CD4-positive, alpha-beta T cell (primary cell): ENCODE measurements around the gene SYT9. TPM values are rescaled to one million over a fixed set of nuclear protein-coding genes. Genes with fewer than 3 reads are reported as not detected.
"Not testable (repeated sequence)": the region's sequence is repeated elsewhere in the genome, so short reads cannot be mapped to it uniquely, and the experiment has no call there.

ENCODE experiments used
- ATAC-seq: fragments of 200-7000 bp; cut with Tn5 transposase; one replicate; pipeline ENCODE4 v1.10.0; 2022; ENCODE audit warnings: mild to moderate bottlenecking; ENCODE audit not compliant: poor library complexity
- CTCF ChIA-PET: fragments of 350-600 bp; sonication (Branson Sonifier 250); formaldehyde crosslinking; loops from one replicate; lab custom pipeline; 2021; ENCODE audit warnings: antibody characterized with exemption, inconsistent platforms; lab: Charles Lee
- POLR2A ChIA-PET: fragments of 350-600 bp; sonication (Branson Sonifier 250); formaldehyde crosslinking; loops from one replicate; lab custom pipeline; 2021; ENCODE audit warnings: antibody characterized with exemption, inconsistent platforms; lab: Charles Lee
- DNase-seq, 14 experiments: peaks; one replicate each; pipeline ENCODE4 v3.0.0-alpha.2; 2013 to 2020; ENCODE audit warnings: mixed read lengths in 2 of 14
- H3K27ac ChIP-seq, 2 donors: one replicate each; pipeline versions ENCODE4 v1.5.1 to v1.7.0; 2013; ENCODE audit warnings: low read length in 2 of 2, low read depth in 1 of 2, mild to moderate bottlenecking in 1 of 2
- H3K27me3 ChIP-seq, 2 experiments: 1 replicate in 1 of 2; 2 replicates in 1 of 2; pipeline versions ENCODE4 v1.6.1 to v1.7.0; 2013; ENCODE audit warnings: low read length in 2 of 2, control low read depth in 1 of 2, mild to moderate bottlenecking in 1 of 2, moderate library complexity in 1 of 2; ENCODE audit not compliant: insufficient read depth in 2 of 2, control insufficient read depth in 1 of 2
- H3K36me3 ChIP-seq: one replicate; pipeline ENCODE4 v1.6.1; 2013; ENCODE audit warnings: low read length, control low read depth; ENCODE audit not compliant: insufficient read depth
- H3K4me1 ChIP-seq: one replicate; pipeline ENCODE4 v1.6.1; 2013; ENCODE audit warnings: low read length, control low read depth; ENCODE audit not compliant: insufficient read depth
- H3K4me3 ChIP-seq: one replicate; pipeline ENCODE4 v1.5.1; 2013; ENCODE audit warnings: mild to moderate bottlenecking, low read length, moderate library complexity
- H3K9me3 ChIP-seq, 2 experiments: 1 replicate in 1 of 2; 2 replicates in 1 of 2; pipeline versions ENCODE4 v1.6.1 to v1.7.0; 2013; ENCODE audit warnings: low read length in 2 of 2, mild to moderate bottlenecking in 2 of 2, control low read depth in 1 of 2, moderate library complexity in 1 of 2; ENCODE audit not compliant: control insufficient read depth in 1 of 2, insufficient read depth in 1 of 2
- H3K27ac Mint-ChIP-seq: one replicate; pipeline ENCODE4 v1.8.0; 2020; ENCODE audit warnings: mixed read lengths
- H3K27me3 Mint-ChIP-seq: one replicate; pipeline ENCODE4 v1.8.0; 2021; ENCODE audit warnings: mixed read lengths
- H3K36me3 Mint-ChIP-seq: one replicate; pipeline ENCODE4 v1.8.0; 2021; ENCODE audit warnings: low read depth, mixed read lengths
- H3K4me1 Mint-ChIP-seq: one replicate; pipeline ENCODE4 v1.8.0; 2021; ENCODE audit warnings: low read depth, mixed read lengths
- H3K4me3 Mint-ChIP-seq: one replicate; pipeline ENCODE4 v1.8.0; 2020; ENCODE audit warnings: mild to moderate bottlenecking, mixed read lengths
- H3K9me3 Mint-ChIP-seq: one replicate; pipeline ENCODE4 v1.8.0; 2020; ENCODE audit warnings: mixed read lengths
- intact Hi-C, 2 experiments: fragments of 100-400 bp; cut with DNase I in 1 of 2; cut with micrococcal nuclease in 1 of 2; formaldehyde crosslinking; loops; one replicate each; pipeline versions ENCODE4 v1.15.1 to v1.9.0; 2023 to 2025; cut with DNase I, micrococcal nuclease
- microRNA-seq: library from miRNA; unstranded; fragments of <30 nt; microRNA quantifications from one replicate; pipeline ENCODE4 v1.2.0, GENCODE V29; 2021; ENCODE audit warnings: borderline microRNAs expressed, borderline replicate concordance
- total RNA-seq, 174 experiments: library from RNA in 2 of 174; stranded (reverse) in 2 of 174; gene quantifications; one replicate each; pipeline ENCODE4 v1.2.3 and lab custom pipeline; 2021 to 2026
- TF ChIP-seq, protein P1 (sequence below): fragments of 200-600 bp; IDR thresholded peaks from one replicate; pipeline ENCODE4 v1.8.0; 2022; ENCODE audit warnings: antibody characterized with exemption, mild to moderate bottlenecking

Gene SYT9
- total RNA-seq, 2 experiments from 2014 or later: not detected

DNA sequence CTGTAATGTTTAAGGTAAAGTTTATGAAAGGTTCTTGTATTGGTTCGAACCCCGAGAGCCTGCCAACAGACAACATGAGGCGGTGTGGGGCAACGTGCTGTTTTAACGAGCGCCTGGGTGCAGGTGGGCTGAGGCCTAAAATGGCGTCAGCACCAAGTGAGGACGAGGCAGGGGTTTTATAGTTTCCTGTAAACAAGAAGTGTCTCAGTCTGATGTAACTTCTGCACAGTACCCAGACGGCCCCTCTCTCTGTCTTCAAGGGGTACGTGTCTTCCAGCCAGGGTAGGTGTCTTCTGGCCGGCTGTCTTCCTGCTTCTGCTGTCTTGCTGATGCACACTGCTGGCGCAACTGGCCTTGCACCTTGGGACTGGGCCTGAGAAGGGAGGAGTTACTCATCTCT is 264.8 kb downstream of the SYT9 start:
- H3K36me3 Mint-ChIP-seq: peaks cover 9% of the 10 kb centered on the region
- Histone ChIP-seq H3K27me3 (no peaks in the 10 kb centered on the region), H3K36me3 (no peaks in the 10 kb centered on the region), H3K4me1 (peaks cover 18% of the 10 kb centered on the region), H3K9me3 (no peaks in the 10 kb centered on the region), H3K4me3 (no peak overlapping the region), H3K27ac (no peak overlapping the region)
- POLR2A ChIA-PET: interaction anchor here (1.0 to 2.4 kb wide), 2 partner anchors 10 to 22 kb away, joined by 3 to 8 read pairs; no protein-coding TSS in a partner anchor
- H3K4me3 Mint-ChIP-seq: peak overlapping the region; percentile 79
- CTCF ChIA-PET: no interaction called here
- peaks cover 67% of the 10 kb centered on the region for H3K4me1 Mint-ChIP-seq
- H3K27ac Mint-ChIP-seq: peak overlapping the region; percentile 87
- TF ChIP-seq, protein P1, sequence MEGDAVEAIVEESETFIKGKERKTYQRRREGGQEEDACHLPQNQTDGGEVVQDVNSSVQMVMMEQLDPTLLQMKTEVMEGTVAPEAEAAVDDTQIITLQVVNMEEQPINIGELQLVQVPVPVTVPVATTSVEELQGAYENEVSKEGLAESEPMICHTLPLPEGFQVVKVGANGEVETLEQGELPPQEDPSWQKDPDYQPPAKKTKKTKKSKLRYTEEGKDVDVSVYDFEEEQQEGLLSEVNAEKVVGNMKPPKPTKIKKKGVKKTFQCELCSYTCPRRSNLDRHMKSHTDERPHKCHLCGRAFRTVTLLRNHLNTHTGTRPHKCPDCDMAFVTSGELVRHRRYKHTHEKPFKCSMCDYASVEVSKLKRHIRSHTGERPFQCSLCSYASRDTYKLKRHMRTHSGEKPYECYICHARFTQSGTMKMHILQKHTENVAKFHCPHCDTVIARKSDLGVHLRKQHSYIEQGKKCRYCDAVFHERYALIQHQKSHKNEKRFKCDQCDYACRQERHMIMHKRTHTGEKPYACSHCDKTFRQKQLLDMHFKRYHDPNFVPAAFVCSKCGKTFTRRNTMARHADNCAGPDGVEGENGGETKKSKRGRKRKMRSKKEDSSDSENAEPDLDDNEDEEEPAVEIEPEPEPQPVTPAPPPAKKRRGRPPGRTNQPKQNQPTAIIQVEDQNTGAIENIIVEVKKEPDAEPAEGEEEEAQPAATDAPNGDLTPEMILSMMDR: no peak
- ATAC-seq (peak; percentile 8), DNase-seq (peak in 4 of 14 experiments; percentile 4 to 41 (median 16))
- H3K27me3 Mint-ChIP-seq: no peaks in the 10 kb centered on the region
- intact Hi-C loops: loop anchor here in 1 of 2 experiments (10.0 kb wide), 1 partner anchor 1102 kb away; the partner anchor contains the start of gene APBB1
- H3K9me3 Mint-ChIP-seq: peaks cover 3% of the 10 kb centered on the region

DNA sequence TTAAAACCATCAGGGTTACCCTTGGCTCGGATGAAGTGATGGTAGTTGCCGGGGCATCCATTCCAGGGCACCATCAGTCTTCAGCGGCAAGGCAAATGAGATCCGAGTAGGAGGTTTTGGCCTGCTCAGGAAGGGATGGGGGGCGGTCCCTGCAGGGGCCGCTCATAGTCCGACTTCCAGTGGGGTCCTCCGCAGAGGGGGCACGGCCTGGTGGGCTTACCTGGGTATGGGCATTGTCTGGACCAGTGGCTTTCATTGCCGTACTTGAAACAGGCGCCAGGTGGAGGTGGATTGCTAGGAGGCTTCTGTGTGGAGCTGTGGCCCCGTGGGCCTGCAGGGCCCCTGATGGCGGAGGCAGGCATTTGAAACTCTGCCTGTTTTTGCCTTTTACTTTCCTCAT is 266.0 kb downstream of the SYT9 start:
- H3K36me3 ChIP-seq, H3K27me3 Mint-ChIP-seq, H3K4me3 Mint-ChIP-seq, POLR2A ChIA-PET, ATAC-seq, H3K9me3 ChIP-seq, DNase-seq, H3K9me3 Mint-ChIP-seq, H3K36me3 Mint-ChIP-seq, H3K4me3 ChIP-seq, H3K27ac ChIP-seq, CTCF ChIA-PET, H3K27me3 ChIP-seq: not testable (repeated sequence)
- intact Hi-C loops: loop anchor here in 1 of 2 experiments (10.0 kb wide), 1 partner anchor 1103 kb away; the partner anchor contains the start of gene APBB1
- H3K4me1 ChIP-seq: peaks cover 13% of the 10 kb centered on the region
- Mint-ChIP-seq H3K27ac (peak overlapping the region; percentile 87), H3K4me1 (peaks cover 54% of the 10 kb centered on the region)

Small RNA genes lying within 50 kb of the gene (microRNA-seq; reads per million reads assigned to microRNA genes)
- gene MIR302E: not detected

Other genes starting within 250 kb of the SYT9 start
- not detected for gene ZNF214, start 231.6 kb upstream of the SYT9 start, total RNA-seq
- gene NLRP14, start 231.4 kb upstream of the SYT9 start, total RNA-seq: under 1 TPM in 1 of 2 experiments, not detected in 1; 0.05 TPM
- under 1 TPM in 1 of 2 experiments, not detected in 1; 0.14 TPM for gene RBMXL2, start 162.9 kb upstream of the SYT9 start, total RNA-seq
- gene OLFML1, start 233.6 kb downstream of the SYT9 start, total RNA-seq: not detected